ENCODE measurements around the gene ESAM.

The ESAM gene

DNA sequence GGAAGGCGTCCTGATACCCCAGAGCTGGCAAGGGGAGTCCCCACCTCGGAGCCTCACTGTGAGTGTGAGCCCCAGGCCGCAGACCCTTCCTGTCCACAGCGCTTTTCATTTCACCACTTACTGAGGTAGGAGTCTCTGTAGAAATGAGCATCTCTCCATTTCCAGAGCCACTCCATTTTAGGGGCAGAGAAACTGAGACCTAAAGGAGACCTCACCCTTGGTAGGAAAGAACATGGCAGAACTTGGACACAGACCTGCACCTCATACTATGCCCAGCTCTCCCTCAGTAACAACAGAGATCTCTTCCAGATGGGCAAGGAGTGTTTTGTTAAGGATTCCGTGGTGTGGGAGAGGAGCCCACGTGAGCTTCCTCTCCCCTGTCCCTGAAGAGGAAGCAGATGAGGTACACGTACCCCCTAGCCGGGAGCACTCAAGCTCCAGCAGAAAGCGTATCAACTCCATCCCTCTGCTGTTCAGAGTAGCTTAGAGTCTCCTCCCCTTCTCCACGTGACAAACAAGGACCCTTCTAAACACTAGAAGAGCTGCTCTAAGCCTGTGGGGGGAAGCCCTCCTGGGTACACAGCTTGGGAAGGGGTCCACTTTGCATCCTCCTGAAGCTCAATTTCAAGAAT is 9.5 kb downstream of the ESAM start:
- DNase-seq (ENCODE audit: low read depth) = no peak

DNA sequence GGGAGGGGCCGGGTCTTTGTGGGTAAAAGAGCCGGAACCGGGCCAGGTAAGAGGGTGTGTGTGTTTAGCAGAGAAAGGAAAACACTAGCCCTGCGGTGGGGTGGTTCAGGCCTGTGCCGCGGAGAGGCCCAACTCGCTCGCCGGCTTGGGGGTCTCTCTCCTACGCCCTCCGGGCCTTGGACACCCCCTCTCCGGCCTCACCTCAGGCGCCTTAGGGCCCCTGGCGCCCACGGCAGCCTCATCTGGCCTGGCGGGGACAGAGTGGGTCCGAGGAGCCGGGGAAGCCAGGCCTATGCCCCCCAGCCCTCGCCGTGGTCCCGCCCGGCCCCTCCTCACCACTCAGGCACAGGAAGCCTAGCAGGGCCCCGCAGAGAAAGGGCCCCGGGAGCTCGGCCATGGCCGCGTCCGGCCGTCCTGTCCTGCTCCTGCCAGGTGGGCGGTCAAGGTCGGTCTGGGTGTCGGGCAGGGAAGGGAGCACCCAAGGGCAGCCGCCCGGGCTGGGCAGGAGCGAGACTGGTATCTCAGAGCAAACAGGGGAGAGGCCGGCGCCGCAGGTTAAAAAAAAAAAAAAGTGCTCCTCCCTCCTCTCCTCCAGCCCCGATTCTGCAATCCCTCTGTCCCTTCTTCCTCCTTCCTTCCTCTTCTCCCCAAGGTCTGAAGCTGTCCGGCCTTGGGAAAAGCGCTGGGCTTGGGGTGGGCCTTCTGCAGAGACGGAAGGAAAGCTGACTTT is 10.2 kb downstream of the ESAM start, which contains the start of gene VSIG2:
Gene VSIG2, minus strand, starts transcription at position 515 of the 730 bp plus-strand sequence. Its CDS starts 118 bp downstream, at position 397.
- DNase-seq (ENCODE audit: low read depth) = no peak

DNA sequence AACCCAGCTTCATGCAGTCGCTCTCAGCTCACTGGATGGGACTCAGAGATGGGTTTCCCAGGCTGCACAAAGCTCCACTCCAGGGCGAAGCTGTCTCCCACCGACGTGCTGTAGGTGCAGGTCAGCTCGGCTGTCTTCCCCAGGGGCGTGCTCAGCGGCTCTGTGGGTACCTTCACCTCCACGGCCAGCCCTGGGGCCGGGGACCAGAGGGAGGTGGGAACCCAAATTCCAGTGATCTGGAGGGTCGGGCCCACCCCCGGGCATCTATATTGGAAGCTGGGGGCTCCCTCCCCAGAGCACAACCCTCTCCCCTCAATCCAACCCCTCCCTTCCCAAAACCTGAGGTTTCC is 10.7 kb downstream of the ESAM start:
- DNase-seq (ENCODE audit: low read depth) = no peak

DNA sequence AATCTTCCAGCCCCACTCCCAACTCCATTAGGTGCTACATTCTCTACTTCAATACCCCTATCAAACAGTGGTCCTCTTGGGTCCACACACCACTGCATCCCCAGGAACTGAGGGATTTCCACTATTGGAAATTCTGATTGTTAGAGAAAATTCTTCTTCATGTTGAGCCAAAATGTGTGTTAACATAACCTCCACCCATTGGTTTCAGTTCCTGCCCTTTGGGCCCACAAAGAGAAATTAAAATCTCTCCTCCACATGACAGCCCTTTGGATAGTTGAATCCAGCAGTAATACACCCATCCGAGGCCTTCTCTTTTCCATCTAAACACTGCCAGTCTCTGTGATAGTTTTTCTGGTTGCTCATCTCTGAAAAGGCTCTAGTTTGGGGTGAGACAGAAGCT is 12.2 kb downstream of the ESAM start:
- no peak for DNase-seq (ENCODE audit: low read depth)

DNA sequence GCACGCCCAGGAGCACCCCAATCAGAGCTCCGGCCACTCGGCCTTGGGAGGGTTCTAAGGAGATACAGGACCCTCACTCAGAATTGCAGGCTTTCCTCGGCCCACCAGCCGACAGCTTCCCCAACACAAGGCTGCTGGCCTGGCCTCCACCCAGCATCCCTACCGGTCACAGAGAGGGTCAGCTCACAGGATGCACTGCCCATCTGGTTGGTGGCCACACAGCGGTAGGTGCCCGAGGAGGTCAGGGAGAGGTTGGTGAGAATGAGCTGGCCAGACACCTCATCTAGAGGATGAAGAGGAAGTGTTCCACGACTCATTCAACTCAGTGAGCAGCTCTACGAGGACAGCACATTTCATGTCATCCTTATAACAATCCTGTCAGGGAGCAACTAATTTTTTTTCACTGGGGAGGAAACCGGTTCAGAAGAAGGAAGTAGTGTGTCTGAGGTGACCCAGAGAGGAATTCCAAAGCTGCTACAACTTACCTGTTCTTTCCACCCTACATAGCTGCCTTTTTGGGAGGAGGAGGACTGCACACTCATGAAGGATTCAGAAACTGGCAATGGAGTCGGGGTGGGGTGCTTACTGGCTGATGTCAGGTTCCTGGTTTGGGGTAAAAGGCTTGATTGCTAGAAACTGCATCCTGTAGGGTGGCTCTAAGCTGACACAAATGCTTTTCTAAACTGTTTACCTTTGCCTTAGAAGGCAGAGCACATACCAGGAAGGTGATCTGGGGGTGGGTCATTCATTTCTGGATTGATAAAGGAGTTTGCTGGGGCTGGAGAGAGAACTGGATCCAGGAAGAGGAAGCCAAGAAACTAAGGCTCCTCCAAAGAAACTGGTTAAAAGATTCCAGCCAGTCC is 13.4 kb downstream of the ESAM start:
- DNase-seq (ENCODE audit: low read depth) = no peak

DNA sequence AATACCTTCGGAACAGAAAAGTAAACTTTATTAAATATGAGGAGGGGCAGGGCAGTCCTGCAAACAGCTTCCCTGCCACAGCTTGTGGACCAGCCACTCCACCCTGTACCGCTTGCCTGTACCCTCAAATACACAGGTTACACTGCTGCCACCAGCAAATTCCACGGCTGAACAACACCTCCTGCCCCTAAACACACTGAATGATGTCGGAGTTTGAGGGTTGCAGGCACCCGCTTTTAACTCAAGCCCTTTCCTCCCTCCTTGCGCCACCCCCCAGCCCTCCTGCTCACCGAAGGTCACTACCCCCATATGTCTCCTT is 14.0 kb downstream of the ESAM start:
- no peak for DNase-seq (ENCODE audit: low read depth)

DNA sequence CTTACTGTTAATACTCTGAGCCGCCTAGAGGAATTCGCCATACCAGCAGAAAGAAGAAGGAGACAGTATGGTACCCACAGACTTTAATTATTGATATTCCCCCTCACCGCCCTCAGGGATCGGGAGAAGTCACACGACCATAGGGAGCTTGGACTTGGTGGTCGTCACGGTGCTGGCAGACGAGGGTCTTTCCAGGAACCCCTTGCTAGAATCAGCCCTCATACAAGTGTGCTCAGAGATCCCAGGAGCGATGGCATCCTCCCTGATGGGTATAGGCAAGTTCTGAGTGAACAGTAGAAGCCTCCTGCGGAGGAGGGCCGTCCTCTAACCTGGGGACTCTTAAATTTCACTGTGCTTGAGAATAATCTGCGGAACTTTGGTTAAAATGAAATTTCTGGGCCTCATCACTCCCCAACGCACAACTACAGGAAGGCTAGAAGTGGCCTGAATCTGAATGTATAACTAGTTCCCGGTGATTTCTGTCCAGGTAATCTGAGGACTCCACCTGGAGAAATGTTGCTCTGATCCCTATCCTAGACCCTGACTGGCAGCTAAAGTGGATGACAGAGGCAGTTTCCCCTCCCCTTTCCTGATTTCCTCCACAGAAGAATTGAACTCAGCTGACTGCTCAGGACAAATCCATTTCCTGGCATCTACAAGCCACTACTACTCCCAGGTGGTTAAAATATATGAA is 14.5 kb downstream of the ESAM start:
- no peak for DNase-seq (ENCODE audit: low read depth)

DNA sequence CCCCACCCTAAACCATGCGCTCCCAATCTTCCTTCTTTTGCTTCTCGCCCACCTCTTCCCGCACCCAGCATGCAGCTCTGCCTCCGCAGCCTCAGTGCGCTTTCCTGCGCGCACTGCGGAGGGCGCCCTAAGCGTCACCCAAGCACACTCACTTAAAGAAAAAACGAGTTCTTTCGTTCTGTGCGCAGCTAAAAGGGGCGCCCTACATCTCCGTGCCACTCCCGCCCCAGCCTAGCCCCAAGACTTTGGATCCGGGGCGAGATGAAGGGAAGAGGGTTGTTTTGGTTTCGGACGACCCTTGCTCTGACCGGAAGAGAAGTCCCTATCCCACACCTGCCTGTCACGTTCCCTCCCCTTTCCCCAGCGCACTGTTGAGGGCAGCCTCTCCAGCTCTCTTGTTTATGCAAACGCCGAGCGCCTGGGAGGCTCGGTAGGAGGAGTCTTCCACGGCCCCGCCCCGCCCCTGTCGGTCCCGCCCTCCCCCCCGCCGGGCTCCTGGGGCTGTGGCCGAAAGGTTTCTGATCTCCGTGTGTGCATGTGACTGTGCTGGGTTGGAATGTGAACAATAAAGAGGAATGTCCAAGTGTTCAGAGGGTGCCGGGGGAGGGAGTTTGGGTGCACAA is 15.4 kb downstream of the ESAM start:
- DNase-seq (ENCODE audit: low read depth) = peak; percentile 27

DNA sequence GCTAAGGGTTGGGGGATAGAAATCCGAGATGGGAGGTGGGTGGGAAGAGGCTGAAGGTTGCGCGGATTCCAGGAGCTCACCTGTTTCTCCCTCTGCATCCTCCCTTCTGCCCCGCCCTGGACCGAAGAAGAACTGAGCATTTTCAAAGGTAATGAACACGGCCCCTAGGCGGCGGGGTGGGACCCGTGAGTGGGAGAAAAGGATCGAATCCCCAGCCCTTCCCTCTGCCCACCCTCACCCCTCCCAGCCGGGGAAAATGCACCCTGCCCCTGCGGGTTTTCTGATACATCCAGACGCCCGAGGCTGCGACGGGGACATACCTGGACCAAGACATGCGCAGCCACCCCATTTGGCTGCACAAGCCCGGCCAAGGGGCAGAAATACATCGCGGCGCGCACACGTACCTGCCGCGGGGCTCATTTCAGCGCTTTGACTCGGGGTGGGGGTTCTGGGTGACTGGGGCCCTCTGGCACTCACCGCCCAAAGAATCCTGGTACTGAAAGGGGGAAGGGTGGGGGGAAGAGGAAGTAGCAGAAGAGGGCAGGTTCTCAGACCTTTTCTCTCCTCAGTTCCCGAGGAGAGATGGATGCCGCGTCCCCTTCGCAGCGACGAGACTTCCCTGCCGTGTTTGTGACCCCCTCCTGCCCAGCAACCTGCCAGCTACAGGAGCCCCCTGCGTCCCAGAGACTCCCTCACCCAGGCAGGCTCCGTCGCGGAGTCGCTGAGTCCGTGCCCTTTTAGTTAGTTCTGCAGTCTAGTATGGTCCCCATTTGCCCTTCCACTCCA is 16.1 kb downstream of the ESAM start:
- DNase-seq (ENCODE audit: low read depth) = no peak

DNA sequence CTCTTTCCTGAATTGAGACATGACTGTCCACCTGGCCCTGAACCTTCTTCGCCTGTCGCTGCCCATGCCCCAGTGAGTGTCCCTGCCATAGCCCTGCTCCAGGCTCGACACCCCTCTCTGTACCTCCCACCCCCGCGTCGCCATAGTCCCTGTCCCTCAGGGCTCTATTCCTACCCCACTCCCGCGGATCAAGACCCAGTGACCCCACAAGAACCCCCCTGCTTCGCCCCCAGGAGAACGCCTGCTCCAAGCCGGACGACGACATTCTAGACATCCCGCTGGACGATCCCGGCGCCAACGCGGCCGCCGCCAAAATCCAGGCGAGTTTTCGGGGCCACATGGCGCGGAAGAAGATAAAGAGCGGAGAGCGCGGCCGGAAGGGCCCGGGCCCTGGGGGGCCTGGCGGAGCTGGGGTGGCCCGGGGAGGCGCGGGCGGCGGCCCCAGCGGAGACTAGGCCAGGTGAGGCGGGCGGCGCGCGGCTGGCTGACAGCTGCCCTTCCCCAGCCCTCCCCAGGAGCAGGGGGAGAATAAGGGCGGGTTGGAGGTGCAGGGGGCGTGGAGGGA is 16.7 kb downstream of the ESAM start:
- no peak for DNase-seq (ENCODE audit: low read depth)

DNA sequence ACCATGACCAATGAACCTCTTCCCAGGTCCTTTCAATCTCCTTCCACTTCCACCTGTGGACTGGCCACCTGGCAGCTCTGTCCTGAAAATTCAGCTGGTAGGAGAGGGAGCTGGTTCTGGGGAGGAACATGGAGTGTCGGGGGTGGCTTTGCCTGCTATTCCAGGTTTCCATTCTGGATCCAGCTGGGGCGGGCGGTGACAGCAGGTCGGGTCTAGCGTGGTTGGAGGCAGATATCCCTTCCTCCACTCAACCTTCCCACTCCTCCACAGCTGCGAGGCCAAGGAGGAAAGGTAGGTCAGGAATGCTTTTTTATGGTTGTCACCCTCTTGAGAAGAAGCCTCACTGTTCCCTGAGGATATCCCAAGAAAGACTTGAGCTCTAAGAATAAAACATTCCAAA is 19.0 kb downstream of the ESAM start:
- no peak for DNase-seq (ENCODE audit: low read depth)

DNA sequence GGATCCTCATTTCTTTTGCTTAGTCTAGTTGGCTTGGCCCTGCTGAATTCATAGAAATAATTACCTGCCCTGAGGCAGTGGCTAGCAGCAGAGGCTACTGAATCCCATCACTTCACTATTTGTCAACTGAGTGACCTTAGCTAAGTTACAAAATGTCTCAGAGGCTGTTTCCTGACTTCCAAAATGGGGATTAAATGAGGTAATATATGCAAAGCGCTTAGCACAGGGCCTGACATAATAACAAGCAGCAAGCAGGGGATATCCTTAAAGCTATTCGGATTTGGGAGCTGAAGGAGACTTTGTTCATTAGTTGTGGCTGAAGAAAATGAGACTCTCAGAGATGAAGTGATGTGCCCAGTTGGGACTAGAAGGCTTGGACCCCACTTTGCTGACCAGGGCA is 19.5 kb downstream of the ESAM start:
- no peak for DNase-seq (ENCODE audit: low read depth)

DNA sequence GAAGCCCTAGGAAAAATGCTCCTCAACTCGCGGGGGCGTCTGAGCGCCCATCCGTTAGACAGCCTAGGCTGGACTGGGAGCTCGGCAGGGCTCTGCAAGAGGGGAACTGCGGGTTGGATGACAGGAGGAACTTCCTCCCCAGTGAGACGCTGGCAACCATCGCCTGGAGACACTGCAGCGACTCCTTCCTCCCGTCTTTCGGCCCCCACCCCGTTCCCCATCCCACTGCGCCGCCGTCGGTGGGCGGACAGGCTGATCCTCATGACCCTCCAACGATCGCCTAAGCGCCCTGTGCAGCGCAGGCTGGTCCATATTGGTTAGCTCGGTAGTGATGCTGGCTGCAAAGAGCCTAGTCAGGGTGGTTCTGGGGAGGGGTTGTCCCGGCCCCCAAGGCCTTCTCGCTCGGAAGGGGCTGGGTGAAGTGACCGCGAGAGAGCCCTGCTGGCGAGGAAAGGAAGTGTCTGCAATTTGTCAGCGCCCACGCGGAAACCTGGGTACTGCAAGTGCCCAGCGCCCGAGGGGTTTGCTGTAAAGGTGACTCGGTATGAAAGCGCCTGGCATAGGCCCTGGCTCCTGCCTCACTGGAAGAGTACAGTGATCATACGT is 21.7 kb downstream of the ESAM start:
- DNase-seq (ENCODE audit: low read depth) = no peak

DNA sequence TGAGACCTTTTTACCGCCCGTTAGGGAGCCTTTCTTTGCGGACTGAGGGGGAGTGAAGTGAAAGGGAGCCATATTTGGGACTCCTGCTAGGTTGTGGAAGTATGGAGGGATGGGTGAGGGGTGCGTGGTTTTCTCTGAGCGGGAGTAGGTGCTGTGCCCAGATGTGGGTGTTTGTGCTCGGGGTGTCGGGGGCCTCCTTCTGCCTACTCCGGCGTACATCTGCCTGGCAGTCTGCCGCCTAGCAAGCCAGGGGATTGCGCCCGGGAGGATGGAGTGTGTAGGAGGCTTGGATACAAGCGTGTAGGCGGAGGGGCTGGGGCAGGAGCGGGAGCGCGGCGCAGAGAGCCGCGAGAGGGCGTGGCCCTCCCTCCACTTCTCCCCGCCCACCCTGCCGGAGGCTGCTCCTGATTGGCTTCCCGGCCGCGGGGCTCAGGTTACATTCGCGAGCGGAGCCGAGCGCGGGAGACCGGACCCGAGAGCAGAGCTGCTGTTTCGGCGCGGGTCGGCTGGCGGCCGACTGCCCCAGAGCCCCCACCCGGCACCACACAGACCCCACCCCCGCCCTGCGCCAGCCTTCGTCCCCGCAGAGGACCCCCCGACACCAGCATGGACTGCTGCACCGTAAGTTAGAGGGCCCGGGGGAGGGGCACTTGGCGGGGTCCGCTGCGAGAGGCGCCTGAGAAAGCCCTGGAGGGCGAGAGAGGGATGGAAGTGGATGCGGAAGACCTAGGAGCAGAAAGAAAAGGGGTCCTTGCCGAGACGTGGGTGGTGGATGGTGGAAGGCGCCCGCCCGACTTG is 22.4 kb downstream of the ESAM start, which contains the start of gene NRGN:
Gene NRGN, plus strand, starts transcription at position 464 of the 798 bp plus-strand sequence. Its CDS starts 143 bp downstream, at position 607.
- DNase-seq (ENCODE audit: low read depth) = no peak

DNA sequence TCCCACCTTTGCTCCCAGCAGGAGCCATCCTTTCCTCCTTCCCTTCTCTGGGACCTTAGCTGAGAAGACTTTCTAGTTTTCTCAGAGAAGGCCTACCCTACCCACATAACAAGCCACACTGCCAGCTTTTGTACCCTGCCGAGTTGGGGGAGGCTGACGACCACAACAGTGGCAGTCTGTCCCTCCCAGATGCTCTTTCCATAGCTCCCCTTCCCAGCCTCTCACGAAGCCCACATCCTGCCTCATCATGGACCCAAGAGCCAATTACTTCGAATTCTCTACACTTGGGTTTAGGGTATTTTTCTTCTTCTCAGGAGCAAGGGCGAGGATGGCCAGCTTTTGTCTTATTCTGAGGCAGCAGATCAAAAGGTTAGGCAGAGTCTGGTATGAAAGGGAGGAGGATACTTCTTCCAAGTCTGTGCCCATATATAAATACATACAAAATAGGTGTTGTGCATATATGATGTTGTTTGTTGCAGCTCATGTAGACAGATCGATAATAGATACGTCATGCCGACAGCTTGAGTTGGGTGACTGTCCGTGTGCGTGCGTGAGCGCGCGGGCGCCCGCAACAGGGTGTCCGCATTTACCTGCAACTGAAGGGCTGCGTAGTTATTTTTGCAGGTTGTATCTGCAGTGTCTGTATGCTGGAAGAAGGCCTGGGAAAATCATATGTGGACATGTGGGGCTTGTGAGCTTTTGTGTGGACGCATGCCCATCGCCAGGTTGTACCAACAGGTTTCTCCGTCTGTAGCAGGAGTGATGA is 23.2 kb downstream of the ESAM start:
- DNase-seq (ENCODE audit: low read depth) = no peak

DNA sequence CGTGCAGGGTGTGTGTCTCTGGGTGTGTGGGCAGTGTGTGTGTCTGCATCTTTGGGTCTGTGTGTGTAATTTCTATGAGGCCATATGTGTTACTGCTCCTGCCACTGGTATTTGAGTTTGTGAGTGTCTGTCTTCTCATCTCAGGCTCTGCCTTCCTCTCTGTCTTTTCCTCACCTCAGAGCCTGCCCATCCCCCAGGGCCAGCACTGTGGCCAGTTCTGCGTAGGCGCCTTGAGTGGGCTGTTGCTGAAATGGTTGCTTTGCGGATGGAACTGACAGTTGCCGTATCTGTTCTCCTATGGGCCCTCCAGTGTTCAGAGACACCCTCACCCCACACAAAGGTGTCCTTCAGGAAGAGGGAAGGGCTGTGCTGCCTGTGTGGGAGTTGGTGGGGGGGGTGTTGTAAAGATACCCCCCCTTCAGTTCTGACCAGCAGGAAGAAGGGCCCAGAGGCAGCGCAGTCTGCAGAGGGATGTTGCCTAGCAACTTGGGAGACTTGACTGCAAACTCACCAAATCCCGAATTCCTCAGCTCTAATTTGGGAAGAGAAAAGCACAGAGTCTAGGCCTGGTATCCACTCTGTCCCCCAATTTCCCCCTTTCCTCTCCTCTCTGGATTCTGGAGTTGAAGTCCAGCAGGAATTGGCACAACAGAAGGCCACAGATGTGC is 24.3 kb downstream of the ESAM start:
- DNase-seq (ENCODE audit: low read depth) = no peak

DNA sequence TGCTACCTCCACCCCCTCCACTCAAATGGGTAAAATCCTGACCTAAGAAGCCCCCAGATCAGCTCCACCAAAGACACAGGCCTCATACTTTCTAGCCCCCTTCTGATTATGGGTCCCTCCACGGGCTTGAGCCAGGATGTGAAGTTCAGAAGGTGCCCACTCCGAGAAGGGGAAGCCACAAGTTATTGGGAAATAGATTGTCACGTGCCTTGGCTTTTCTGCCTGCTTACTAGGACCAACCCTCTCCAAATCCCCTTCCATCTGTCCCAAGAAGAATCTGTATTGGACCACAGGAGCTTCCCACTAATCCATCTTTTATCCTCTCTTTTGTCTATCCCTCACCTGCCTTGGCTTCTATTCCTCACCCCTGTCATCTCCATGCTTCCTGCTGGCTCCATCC is 25.4 kb downstream of the ESAM start:
- DNase-seq (ENCODE audit: low read depth) = no peak

DNA sequence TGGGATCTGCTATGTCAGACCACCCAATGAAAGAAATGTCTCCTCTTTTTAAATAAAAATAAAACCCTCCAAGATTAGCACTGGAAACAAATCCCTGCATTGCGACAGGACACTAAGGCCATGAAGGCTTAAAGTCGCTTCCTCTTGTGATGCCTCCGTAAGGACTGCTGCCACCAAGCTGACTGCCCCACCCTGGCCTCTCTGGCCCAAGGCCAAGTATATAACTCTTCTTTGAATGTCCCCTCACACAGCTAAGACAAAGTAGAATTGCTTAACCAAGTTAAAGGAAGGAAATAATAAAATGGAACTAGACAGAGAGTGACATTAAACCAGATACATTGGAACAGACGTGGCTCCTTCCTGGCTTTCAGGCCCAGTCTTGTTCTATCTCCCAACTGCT is 29.9 kb downstream of the ESAM start:
- no peak for DNase-seq (ENCODE audit: low read depth)
